Activated naive CD4-positive, alpha-beta T cell treated with anti-CD3 and anti-CD28 coated beads, Interleukin-2, amount 50 U/mL, for 16 hours (primary cell): Measurements from ENCODE around the gene KRTAP1-3.
"Not testable (repeated sequence)": the region's sequence is repeated elsewhere in the genome, so short reads cannot be mapped to it uniquely, and the experiment has no call there.

Experiments used
- DNase-seq: peaks from one replicate; pipeline ENCODE4 v3.0.0-alpha.2; 2020

Gene KRTAP1-3

GRCh38 chr17:41034346-41034935 lies at the start of gene KRTAP1-3:
Gene KRTAP1-3 (minus strand): TSS chr17:41034874. CDS start chr17:41034821, 53 bp downstream.
- not testable (repeated sequence) for DNase-seq

- DNase-seq, result not testable (repeated sequence)
Measured at GRCh38 chr17:41084100-41084856, 49.6 kb upstream of the KRTAP1-3 start, which contains the start of gene KRTAP4-7. Gene KRTAP4-7 (plus strand): TSS chr17:41084150. CDS start chr17:41084207, 57 bp downstream.

DNA sequence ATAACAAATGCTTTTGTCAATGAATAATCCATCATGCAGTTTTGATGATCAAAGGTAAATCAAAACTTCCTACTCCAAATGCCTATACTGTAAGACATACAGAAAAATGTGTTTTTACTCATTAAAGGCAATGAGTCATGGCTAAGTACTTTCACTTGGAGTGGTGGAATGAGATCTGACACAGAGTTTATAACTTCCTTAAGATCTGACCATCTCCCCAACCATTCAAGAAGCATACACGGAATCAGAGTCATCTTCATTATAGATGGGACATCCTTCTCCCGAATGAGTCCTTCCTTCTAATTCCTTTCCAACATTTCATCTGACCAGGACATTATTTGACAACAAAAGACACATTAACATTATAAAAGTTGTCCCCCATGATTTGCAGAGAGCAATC lies 48.8 kb upstream of the KRTAP1-3 start:
- DNase-seq, result not testable (repeated sequence)

DNA sequence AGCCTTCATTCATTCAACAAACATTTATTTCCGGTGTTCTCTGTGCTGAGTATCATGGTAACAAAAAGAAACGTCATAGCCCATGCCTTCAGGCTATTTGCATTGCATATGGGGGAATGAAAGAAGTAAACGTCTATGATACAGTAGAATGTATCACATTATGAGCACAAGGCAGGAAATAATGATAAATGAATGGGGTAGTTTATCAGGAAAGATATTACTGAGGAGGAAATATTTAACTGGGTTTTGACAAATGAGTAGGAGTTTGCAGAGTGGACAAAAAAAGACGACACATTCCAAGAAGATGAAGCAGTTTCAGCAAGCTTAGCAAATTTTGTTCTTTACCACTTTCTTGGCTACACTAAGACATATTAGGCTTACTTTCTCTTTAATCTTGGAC lies 48.0 kb upstream of the KRTAP1-3 start:
- no peak for DNase-seq

DNA sequence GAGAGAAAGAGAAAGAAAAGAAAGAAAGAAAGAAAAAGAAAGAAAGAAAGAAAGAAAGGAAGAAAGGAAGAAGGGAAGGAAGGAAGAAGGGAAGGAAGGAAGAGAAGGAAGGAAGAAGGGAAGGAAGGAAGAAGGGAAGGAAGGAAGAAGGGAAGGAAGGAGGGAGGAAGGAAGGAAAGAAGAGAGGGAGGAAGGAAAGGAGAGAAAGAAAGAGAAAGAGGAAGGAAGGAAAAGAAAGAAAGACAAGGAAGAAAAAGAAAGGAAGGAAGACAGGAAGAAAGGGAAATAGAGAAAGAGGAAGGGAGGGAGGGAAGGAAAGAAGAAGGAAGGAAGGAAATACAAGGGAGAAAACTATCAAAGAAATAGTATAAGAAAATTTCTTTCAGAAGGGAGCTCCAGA lies 42.1 kb upstream of the KRTAP1-3 start:
- no peak for DNase-seq

DNA sequence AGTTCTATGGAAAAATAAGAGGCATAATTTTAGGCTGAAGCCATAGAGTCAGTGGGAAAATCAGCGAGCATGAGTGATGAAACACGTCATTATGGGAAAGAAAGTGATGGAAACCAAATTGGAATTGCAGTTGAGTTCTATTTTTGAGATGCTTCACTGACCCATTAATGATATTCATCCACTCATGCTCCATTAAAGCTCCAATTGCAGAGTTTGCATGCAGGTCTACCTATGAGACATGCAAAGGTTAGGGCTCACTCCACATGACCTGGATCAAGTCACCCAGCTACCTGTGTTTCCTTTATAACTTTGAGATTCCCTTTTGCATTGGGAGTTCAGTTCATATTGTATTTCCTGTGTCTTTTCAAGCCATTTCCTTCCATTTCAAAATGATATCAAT lies 39.0 kb upstream of the KRTAP1-3 start:
- DNase-seq, result no peak

- no peak for DNase-seq
Measured at GRCh38 chr17:41071606-41072360, 37.1 kb upstream of the KRTAP1-3 start.

GRCh38 chr17:41069031-41069430 lies 34.4 kb upstream of the KRTAP1-3 start:
- DNase-seq, result no peak

GRCh38 chr17:41067281-41067680 lies 32.6 kb upstream of the KRTAP1-3 start:
- no peak for DNase-seq

DNA sequence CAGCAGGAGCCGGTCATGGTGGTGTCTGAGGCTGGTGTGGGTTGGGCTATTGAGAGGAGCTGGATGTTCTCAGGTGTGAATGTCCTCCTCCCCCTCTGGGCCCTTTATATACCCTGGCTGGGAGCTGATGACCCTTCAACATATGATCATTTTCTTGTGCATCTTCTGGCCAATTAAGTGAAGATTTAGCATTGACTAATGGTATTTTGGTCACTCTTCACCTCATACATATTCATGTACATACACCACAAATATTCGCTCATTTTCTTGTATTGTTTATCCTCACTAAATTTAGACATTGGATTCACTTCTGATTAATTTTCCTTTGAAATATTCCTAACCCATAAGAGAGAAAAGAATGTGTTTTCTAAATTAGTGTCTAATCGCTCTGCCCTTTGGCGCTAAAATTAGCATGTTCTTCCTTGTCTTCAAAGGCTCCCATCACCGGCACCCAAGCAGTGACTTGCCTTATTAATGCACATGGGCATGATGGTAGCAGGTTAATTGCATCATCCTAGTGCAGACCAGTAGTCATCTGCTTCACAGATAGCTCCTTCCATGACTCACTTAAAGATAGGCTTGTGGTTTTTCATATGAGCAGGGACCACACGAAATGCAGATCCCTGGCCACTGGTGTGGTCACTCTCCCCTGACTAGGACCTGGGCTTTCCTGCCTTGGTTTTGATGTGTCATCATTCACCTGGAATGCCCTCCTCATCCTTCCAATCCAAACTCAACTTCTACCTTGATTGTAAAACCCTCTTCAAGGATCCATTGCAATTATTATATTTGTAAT lies 31.4 kb upstream of the KRTAP1-3 start, which contains the start of gene KRTAP2-4:
TSS of gene KRTAP2-4 (minus strand) at position 51 of the 796 bp plus-strand sequence. CDS start at position 17, 34 bp downstream.
- DNase-seq, result no peak

- DNase-seq, result not testable (repeated sequence)
Measured at GRCh38 chr17:41065016-41065689, 30.5 kb upstream of the KRTAP1-3 start.

- no peak for DNase-seq
Measured at GRCh38 chr17:41064301-41064700, 29.6 kb upstream of the KRTAP1-3 start.

- no peak for DNase-seq
Measured at GRCh38 chr17:41063449-41063848, 28.8 kb upstream of the KRTAP1-3 start.

DNA sequence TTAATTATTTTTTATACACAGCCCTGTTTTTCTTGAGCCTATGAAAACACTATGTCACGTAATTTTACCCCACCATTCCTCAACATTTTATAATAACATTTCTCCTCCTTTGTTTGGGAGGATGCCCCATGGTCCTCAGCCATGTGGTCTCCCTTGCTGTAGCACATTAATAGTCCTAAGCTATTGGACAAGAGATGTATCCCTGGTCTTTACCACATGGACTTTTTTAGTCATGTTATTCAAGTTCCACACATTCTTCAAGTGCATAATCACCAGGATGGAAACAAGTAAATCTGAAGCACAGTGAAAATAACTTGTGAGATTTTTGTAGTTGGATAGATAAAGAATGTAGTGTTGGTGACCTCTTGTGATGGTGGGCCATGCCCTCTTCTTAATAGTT lies 27.3 kb upstream of the KRTAP1-3 start:
- no peak for DNase-seq

DNA sequence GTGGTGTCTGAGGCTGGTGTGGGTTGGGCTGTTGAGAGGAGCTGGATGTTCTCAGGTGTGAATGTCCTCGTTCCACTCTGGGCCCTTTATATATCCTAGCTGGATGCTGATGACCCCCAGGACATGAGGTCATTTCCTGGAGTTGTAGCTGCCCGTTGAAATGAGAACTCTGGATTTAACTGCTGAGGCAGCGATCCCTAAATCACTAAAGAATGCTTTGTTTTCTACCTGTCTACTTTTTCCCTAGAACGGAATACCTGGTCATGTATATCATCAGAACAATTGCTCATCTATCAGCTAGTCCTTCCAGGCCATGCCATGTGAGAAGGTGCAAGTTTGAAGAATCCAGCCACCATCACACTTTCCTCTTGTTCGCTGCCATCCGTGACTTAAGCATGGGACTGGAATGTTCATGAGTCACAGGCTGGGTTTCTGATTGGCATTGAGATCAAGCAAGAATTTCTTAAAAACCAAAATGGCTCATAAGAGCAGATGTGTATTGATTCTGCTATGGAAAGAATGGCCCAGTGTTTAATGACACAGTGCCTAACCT lies 25.5 kb upstream of the KRTAP1-3 start, which contains the start of gene KRTAP2-3:
TSS of gene KRTAP2-3 (minus strand) at position 63 of the 553 bp plus-strand sequence. CDS start 64 bp downstream, outside the sequence.
- no peak for DNase-seq

DNA sequence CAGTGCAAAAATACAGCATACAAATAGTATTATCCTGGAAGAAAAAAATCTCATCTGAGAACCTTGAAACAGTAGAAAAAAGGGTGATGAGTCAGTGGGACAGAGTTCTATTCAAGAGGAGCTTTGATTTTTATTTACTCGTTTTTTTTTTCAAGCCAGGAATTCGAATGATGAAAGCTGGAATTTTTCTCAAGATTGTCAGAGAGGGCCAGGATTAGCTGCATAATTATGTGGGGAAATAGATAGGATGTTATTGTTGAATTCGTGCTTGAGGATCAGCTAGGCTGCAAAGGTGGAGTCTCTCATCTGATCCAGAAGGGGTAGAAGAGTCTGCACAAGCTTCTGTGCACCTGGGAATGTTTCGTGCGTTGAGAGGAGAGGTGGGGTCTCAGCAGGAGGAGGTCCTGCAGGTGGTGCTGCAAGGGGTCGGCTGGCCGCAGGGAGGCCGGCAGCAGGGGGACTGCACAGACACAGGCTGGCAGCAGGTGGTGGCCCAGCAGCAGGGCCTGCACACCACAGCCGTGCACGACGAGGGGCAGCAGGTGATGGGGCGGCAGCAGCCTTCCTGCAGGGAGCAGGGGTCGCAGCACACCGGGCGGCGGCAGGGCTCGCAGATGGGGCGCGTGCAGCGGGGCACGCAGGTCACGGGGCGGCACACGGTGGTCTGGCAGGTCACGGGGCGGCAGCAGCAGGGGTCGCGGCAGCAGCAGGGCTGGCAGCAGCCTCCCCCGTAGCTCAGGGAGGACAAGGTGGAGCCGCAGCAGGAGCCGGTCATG lies 24.8 kb upstream of the KRTAP1-3 start:
- not testable (repeated sequence) for DNase-seq

- DNase-seq, result no peak
Measured at GRCh38 chr17:41058741-41059140, 24.1 kb upstream of the KRTAP1-3 start.

GRCh38 chr17:41057547-41057946 lies 22.9 kb upstream of the KRTAP1-3 start:
- no peak for DNase-seq

GRCh38 chr17:41055130-41055529 lies 20.5 kb upstream of the KRTAP1-3 start, which contains the start of gene KRTAP2-2:
Gene KRTAP2-2 (minus strand): TSS chr17:41055230. CDS start chr17:41055211, 19 bp downstream.
- DNase-seq, result not testable (repeated sequence)

DNA sequence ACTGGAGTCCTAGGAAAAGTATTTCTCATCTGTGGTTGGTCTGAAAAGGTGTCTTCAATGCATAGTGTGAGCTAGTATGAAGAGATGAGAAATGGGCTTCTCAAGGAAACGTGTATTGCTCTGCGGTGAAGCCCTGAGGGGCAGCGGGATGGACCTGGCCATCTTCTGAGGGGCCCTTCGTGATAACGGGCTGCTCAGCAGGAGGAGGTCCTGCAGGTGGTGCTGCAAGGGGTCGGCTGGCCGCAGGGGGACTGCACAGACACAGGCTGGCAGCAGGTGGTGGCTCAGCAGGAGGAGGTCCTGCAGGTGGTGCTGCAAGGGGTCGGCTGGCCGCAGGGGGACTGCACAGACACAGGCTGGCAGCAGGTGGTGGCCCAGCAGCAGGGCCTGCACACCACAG lies 19.9 kb upstream of the KRTAP1-3 start:
- DNase-seq, result not testable (repeated sequence)

GRCh38 chr17:41054025-41054424 lies 19.4 kb upstream of the KRTAP1-3 start:
- no peak for DNase-seq
